ENCODE results near the gene YIPF4. TPM values are rescaled to one million over a fixed set of nuclear protein-coding genes. Genes with fewer than 3 reads are reported as not detected.
"Not testable (repeated sequence)": the region's sequence is repeated elsewhere in the genome, so short reads cannot be mapped to it uniquely, and the experiment has no call there.

YIPF4 gene
- total RNA-seq, 1 donor from 2014 or later: 52.3 TPM

DNA sequence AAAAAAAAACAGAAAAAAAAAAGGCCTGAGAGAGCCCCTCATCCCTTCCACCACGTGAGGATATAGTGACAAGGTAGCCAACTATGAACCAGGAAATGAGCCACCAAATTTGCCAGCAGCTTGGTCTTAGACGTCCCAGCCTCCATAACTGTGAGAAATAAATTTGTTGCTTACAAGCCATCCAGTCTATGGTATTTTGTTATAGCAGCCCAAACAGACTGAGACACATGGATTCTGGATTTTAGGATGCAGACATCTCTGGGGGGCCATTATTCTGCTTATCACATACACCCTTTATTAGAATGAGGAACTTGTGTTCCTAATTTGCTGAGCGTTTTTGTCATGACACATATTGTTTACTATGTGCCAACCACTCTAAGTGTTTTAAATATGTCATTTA, 5.4 kb upstream of the YIPF4 start:
- Histone ChIP-seq H3K4me2 (ENCODE audit: low read length) (no peak overlapping the region), H3K27me3 (ENCODE audit: insufficient read depth, low read length) (peaks cover 5% of the 10 kb centered on the region)
- no peak for DNase-seq (ENCODE audit: low read depth)

DNA sequence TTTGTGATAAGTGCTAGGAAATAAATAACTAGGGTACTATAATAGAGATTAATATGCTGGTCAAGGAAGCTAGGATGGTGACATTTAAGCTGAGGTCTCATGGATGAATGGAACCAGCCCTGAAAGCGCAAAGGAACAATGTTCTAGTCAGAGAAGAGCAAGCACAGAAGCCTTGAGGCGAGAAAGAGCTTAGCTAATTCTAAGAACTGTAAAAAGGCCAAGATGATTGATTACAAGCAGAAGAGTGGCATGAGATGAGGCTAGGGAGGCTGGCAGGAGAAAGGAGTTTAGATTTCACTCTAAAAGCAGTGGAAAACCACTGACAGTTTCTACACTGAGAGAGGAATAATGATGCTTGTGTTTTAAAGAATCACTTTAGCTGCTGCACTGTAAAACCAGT, 3.4 kb upstream of the YIPF4 start:
- Histone ChIP-seq H3K4me3 (ENCODE audit: insufficient read depth, low read depth, low read length) (no peak overlapping the region), H3K9ac (ENCODE audit: low read length) (no peak overlapping the region), H3K27me3 (ENCODE audit: insufficient read depth, low read length) (peaks cover 5% of the 10 kb centered on the region), H2AFZ (ENCODE audit: low read depth, low read length) (no peak overlapping the region), H3K4me2 (ENCODE audit: low read length) (no peak overlapping the region), H4K20me1 (ENCODE audit: insufficient read depth, low read length) (no peaks in the 10 kb centered on the region), H3K27ac (ENCODE audit: low read depth, low read length) (no peak overlapping the region), H3K4me1 (ENCODE audit: insufficient read depth, low read length) (peaks cover 5% of the 10 kb centered on the region), H3K79me2 (ENCODE audit: insufficient read depth, low read length) (peaks cover 17% of the 10 kb centered on the region), H3K36me3 (ENCODE audit: insufficient read depth, low read length) (no peaks in the 10 kb centered on the region), H3K9me3 (ENCODE audit: insufficient read depth, low read depth, low read length) (no peaks in the 10 kb centered on the region)
- DNase-seq (ENCODE audit: low read depth) (no peak), FAIRE-seq (no peak)
- Mint-ChIP-seq H3K4me3 (ENCODE audit: unreplicated experiment) (no peak overlapping the region), H3K27me3 (ENCODE audit: low read depth, unreplicated experiment) (peaks cover 9% of the 10 kb centered on the region), H3K27ac (ENCODE audit: unreplicated experiment) (no peak overlapping the region), H3K36me3 (ENCODE audit: low read depth, unreplicated experiment) (no peaks in the 10 kb centered on the region), H3K4me1 (ENCODE audit: low read depth, unreplicated experiment) (peaks cover 3% of the 10 kb centered on the region), H3K9me3 (ENCODE audit: unreplicated experiment) (no peaks in the 10 kb centered on the region)
- TF ChIP-seq, protein P1, sequence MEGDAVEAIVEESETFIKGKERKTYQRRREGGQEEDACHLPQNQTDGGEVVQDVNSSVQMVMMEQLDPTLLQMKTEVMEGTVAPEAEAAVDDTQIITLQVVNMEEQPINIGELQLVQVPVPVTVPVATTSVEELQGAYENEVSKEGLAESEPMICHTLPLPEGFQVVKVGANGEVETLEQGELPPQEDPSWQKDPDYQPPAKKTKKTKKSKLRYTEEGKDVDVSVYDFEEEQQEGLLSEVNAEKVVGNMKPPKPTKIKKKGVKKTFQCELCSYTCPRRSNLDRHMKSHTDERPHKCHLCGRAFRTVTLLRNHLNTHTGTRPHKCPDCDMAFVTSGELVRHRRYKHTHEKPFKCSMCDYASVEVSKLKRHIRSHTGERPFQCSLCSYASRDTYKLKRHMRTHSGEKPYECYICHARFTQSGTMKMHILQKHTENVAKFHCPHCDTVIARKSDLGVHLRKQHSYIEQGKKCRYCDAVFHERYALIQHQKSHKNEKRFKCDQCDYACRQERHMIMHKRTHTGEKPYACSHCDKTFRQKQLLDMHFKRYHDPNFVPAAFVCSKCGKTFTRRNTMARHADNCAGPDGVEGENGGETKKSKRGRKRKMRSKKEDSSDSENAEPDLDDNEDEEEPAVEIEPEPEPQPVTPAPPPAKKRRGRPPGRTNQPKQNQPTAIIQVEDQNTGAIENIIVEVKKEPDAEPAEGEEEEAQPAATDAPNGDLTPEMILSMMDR (IDR thresholded peaks at IDR 0.05; ENCODE audit: insufficient read depth, low read depth, low read length): no peak
- TF ChIP-seq EZH2 (IDR thresholded peaks at IDR 0.05; ENCODE audit: insufficient read depth, low read length): no peak

More for the DNA sequence above, 5.4 kb upstream of the YIPF4 start:
- H4K20me1 ChIP-seq (ENCODE audit: insufficient read depth, low read length): no peaks in the 10 kb centered on the region
- H3K79me2 ChIP-seq (ENCODE audit: insufficient read depth, low read length): no peaks in the 10 kb centered on the region
- FAIRE-seq: no peak
- no peaks in the 10 kb centered on the region for H3K36me3 ChIP-seq (ENCODE audit: insufficient read depth, low read length)
- no peak overlapping the region for H3K4me3 ChIP-seq (ENCODE audit: insufficient read depth, low read depth, low read length)
- H3K4me1 ChIP-seq (ENCODE audit: insufficient read depth, low read length): peaks cover 2% of the 10 kb centered on the region
- no peak overlapping the region for H3K27ac ChIP-seq (ENCODE audit: low read depth, low read length)
- no peak overlapping the region for H2AFZ ChIP-seq (ENCODE audit: low read depth, low read length)
- no peak overlapping the region for H3K9ac ChIP-seq (ENCODE audit: low read length)
- H3K9me3 ChIP-seq (ENCODE audit: insufficient read depth, low read depth, low read length): no peaks in the 10 kb centered on the region
- Mint-ChIP-seq H3K27ac (ENCODE audit: unreplicated experiment) (no peak overlapping the region), H3K4me3 (ENCODE audit: unreplicated experiment) (no peak overlapping the region), H3K9me3 (ENCODE audit: unreplicated experiment) (no peaks in the 10 kb centered on the region), H3K36me3 (ENCODE audit: low read depth, unreplicated experiment) (no peaks in the 10 kb centered on the region), H3K4me1 (ENCODE audit: low read depth, unreplicated experiment) (no peaks in the 10 kb centered on the region), H3K27me3 (ENCODE audit: low read depth, unreplicated experiment) (peaks cover 14% of the 10 kb centered on the region)
- TF ChIP-seq, protein P1 (IDR thresholded peaks at IDR 0.05; ENCODE audit: insufficient read depth, low read depth, low read length): no peak
- no peak for TF ChIP-seq EZH2 (IDR thresholded peaks at IDR 0.05; ENCODE audit: insufficient read depth, low read length)

DNA sequence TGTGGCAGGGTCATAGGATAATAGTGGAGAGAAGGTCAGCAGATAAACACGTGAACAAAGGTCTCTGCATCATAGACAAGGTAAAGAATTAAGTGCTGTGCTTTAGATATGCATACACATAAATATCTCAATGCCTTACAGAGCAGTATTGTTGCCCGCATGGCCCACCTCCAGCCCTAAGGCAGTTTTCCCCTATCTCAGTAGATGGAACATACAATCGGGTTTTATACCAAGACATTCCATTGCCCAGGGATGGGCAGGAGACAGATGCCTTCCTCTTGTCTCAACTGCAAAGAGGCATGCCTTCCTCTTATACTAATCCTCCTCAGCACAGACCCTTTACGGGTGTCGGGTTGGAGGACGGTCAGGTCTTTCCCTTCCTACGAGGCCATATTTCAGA, 1.9 kb upstream of the YIPF4 start:
- H3K4me1 ChIP-seq (ENCODE audit: insufficient read depth, low read length); H3K9ac ChIP-seq (ENCODE audit: low read length); H3K9me3 Mint-ChIP-seq (ENCODE audit: unreplicated experiment); H3K27me3 ChIP-seq (ENCODE audit: insufficient read depth, low read length); FAIRE-seq; H3K27ac Mint-ChIP-seq (ENCODE audit: unreplicated experiment); H3K36me3 Mint-ChIP-seq (ENCODE audit: low read depth, unreplicated experiment); H3K4me3 ChIP-seq (ENCODE audit: insufficient read depth, low read depth, low read length); H2AFZ ChIP-seq (ENCODE audit: low read depth, low read length); H3K27me3 Mint-ChIP-seq (ENCODE audit: low read depth, unreplicated experiment); H4K20me1 ChIP-seq (ENCODE audit: insufficient read depth, low read length); H3K36me3 ChIP-seq (ENCODE audit: insufficient read depth, low read length); DNase-seq (ENCODE audit: low read depth); H3K4me2 ChIP-seq (ENCODE audit: low read length); H3K9me3 ChIP-seq (ENCODE audit: insufficient read depth, low read depth, low read length); H3K4me3 Mint-ChIP-seq (ENCODE audit: unreplicated experiment); H3K27ac ChIP-seq (ENCODE audit: low read depth, low read length); H3K4me1 Mint-ChIP-seq (ENCODE audit: low read depth, unreplicated experiment): not testable (repeated sequence)
- H3K79me2 ChIP-seq (ENCODE audit: insufficient read depth, low read length): peaks cover 30% of the 10 kb centered on the region
